Pancreas (tissue), 10 donors: ENCODE results near the gene SIX5. TPM values are rescaled to one million over a fixed set of nuclear protein-coding genes. Genes with fewer than 3 reads are reported as not detected.

Experiments used
- ATAC-seq, 4 donors: fragments of 200-7000 bp; cut with Tn5 transposase; one replicate each; pipeline versions ENCODE4 v1.8.0 to v1.9.1; 2020; ENCODE audit warnings: mild to moderate bottlenecking in 4 of 4, moderate library complexity in 4 of 4
- DNase-seq, 6 donors: peaks; one replicate each; pipeline ENCODE4 v3.0.0-alpha.2; 2020
- FAIRE-seq: peaks from 2 replicates; lab custom pipeline; 2012; peaks lifted over from hg19 to GRCh38; lab: Jason Lieb, UNC
- H3K27ac ChIP-seq, 4 donors: fragments of 200-600 bp; sonication (generic); 1 replicate in 3 of 4; 2 replicates in 1 of 4; pipeline versions ENCODE4 v1.5.0 to v1.8.0; 2020
- H3K27me3 ChIP-seq, 4 donors: fragments of 200-600 bp; one replicate each; pipeline ENCODE4 v1.8.0; 2021
- H3K36me3 ChIP-seq, 3 donors: fragments of 200-600 bp; sonication (generic) in 1 of 3; one replicate each; pipeline versions ENCODE4 v1.5.0 to v1.8.0; 2020 to 2021
- H3K4me1 ChIP-seq, 3 donors: fragments of 200-600 bp; one replicate each; pipeline ENCODE4 v1.8.0; 2021
- H3K4me3 ChIP-seq, 4 donors: fragments of 200-600 bp; sonication (generic) in 2 of 4; one replicate each; pipeline versions ENCODE4 v1.5.0 to v1.8.0; 2020 to 2021
- H3K9me3 ChIP-seq, 4 donors: fragments of 200-600 bp; one replicate each; pipeline ENCODE4 v1.8.0; 2021
- CTCF ChIP-seq, 4 donors: fragments of 200-600 bp; sonication (generic) in 3 of 4; IDR thresholded peaks; one replicate each; pipeline versions ENCODE4 v1.5.0 to v1.8.0; 2021; ENCODE audit warnings: antibody characterized with exemption in 4 of 4
- WGBS, 2 donors: extraction: QIAGEN DNeasy Blood & Tissue Kit; methylation state at CpG; one replicate each; pipeline ENCODE4 v1.1.7; 2013; 5-methylcytosine and 5-hydroxymethylcytosine counted together
- intact Hi-C, 3 donors: fragments of 100-400 bp; cut with DNase I; formaldehyde crosslinking; loops; one replicate each; pipeline versions ENCODE4 v1.11.1 to v1.14.2; 2022
- polyA plus RNA-seq, 2 donors: library from polyadenylated mRNA; stranded (reverse); fragments of 200-250 nt; gene quantifications; one replicate each; pipeline ENCODE4 v1.2.3, GENCODE V29; 2013
- total RNA-seq, 6 donors: library from RNA; stranded (reverse); fragmentation: NEBNext Ultra II Directional in 4 of 6; extraction: Animal tissue kit (Norgen Biotek cat#: 25700) in 4 of 6; gene quantifications; one replicate each; pipeline versions ENCODE4 v1.2.1 to v1.2.4, GENCODE V29; 2021 to 2023
- donor health status: healthy with polysubstance abuse.
- donor health status: DM: no; HTN: no; CAD: no; lungs with moderate emphysema.
- donor health status: DM: no; HTN: no; CAD: no.
- donor health status: control.
- donor health status: control.
- donor health status: Bipolar disorder and iron deficiency.
- donor health status: DM: yes; HTN: yes; CAD: no.
- donor health status: DM: no; HTN: no; CAD: no.
- donor health status: DM: no; HTN: no; CAD: no.
- donor health status: DM: yes; HTN: yes; CAD: no.

The SIX5 gene
- total and polyA plus RNA-seq, 8 donors = 18.7 to 42.5 (median 28.0) TPM

GRCh38 chr19:45764475-45764874, 4.6 kb downstream of the SIX5 start:
- no peak overlapping the region for H3K4me3 ChIP-seq
- WGBS, 2 donors = 64 to 67% methylated on average over 6 of the region's 6 CpGs
- H3K4me1 ChIP-seq = peaks cover 14 to 17% (median 15%) of the 10 kb centered on the region in 3 donors
- H3K27ac ChIP-seq = no peak overlapping the region
- FAIRE-seq (no peak), ATAC-seq (no peak), DNase-seq (peak in 2 of 6 donors; percentile 43 to 71)
- intact Hi-C loops = loop anchor here in 1 of 3 donors (10.0 kb wide), 1 partner anchor 50 kb away; no protein-coding TSS in a partner anchor
- H3K27me3 ChIP-seq = no peaks in the 10 kb centered on the region
- no peaks in the 10 kb centered on the region for H3K36me3 ChIP-seq
- no peaks in the 10 kb centered on the region for H3K9me3 ChIP-seq
- TF ChIP-seq CTCF (IDR thresholded peaks at IDR 0.05) = no peak

- Histone ChIP-seq H3K27ac (no peak overlapping the region), H3K4me3 (no peak overlapping the region), H3K9me3 (no peaks in the 10 kb centered on the region), H3K4me1 (peaks cover 14 to 17% (median 15%) of the 10 kb centered on the region in 3 donors), H3K27me3 (no peaks in the 10 kb centered on the region), H3K36me3 (no peaks in the 10 kb centered on the region)
- FAIRE-seq = no peak
- intact Hi-C loops = loop anchor here in 1 of 3 donors (10.0 kb wide), 1 partner anchor 49 kb away; no protein-coding TSS in a partner anchor
- ATAC-seq = no peak
- TF ChIP-seq CTCF (IDR thresholded peaks at IDR 0.05) = no peak
- 66 to 67% methylated on average over 27 of the region's 27 CpGs for WGBS, 2 donors
- peak in 2 of 6 donors; percentile 51 to 76 for DNase-seq
Measured at GRCh38 chr19:45763691-45764294, 5.3 kb downstream of the SIX5 start.

GRCh38 chr19:45762870-45763631, 6.0 kb downstream of the SIX5 start:
- ATAC-seq = no peak
- no peaks in the 10 kb centered on the region for H3K36me3 ChIP-seq
- no peaks in the 10 kb centered on the region for H3K27me3 ChIP-seq
- no peak overlapping the region for H3K27ac ChIP-seq
- no peaks in the 10 kb centered on the region for H3K9me3 ChIP-seq
- DNase-seq = peak in 3 of 6 donors; percentile 27 to 77 (median 55)
- 86 to 93% methylated on average over 15 of the region's 15 CpGs for WGBS, 2 donors
- no peak for TF ChIP-seq CTCF (IDR thresholded peaks at IDR 0.05)
- H3K4me3 ChIP-seq = no peak overlapping the region
- intact Hi-C loops = loop anchor here in 1 of 3 donors (10.0 kb wide), 1 partner anchor 48 kb away; no protein-coding TSS in a partner anchor
- peaks cover 14 to 17% (median 15%) of the 10 kb centered on the region in 3 donors for H3K4me1 ChIP-seq
- FAIRE-seq = no peak

GRCh38 chr19:45761714-45762113, 7.3 kb downstream of the SIX5 start:
- no peaks in the 10 kb centered on the region for H3K27me3 ChIP-seq
- H3K27ac ChIP-seq = no peak overlapping the region
- no peaks in the 10 kb centered on the region for H3K36me3 ChIP-seq
- intact Hi-C loops = loop anchor here in 1 of 3 donors (10.0 kb wide), 1 partner anchor 47 kb away; no protein-coding TSS in a partner anchor
- no peaks in the 10 kb centered on the region for H3K9me3 ChIP-seq
- WGBS, 2 donors = 86 to 91% methylated on average over 17 of the region's 17 CpGs
- ATAC-seq (no peak), FAIRE-seq (no peak), DNase-seq (peak in 2 of 6 donors; percentile 35 to 73)
- H3K4me3 ChIP-seq = no peak overlapping the region
- TF ChIP-seq CTCF (IDR thresholded peaks at IDR 0.05) = no peak
- peaks cover 14 to 17% (median 15%) of the 10 kb centered on the region in 3 donors for H3K4me1 ChIP-seq
